Measurements from ENCODE around the gene STARD3NL.

- TF ChIP-seq PATZ1 (CRISPR knock-in tag; IDR thresholded peaks at IDR 0.05; ENCODE audit: borderline replicate concordance) (no peak), ZFP3 (CRISPR knock-in tag; IDR thresholded peaks at IDR 0.05) (no peak), BACH2 (CRISPR knock-in tag; IDR thresholded peaks at IDR 0.05; ENCODE audit: borderline replicate concordance) (no peak), RARB (CRISPR knock-in tag; IDR thresholded peaks at IDR 0.05) (no peak), ARNTL (CRISPR knock-in tag; IDR thresholded peaks at IDR 0.05; ENCODE audit: borderline replicate concordance, low read depth) (no peak), GLIS3 (CRISPR knock-in tag; IDR thresholded peaks at IDR 0.05) (no peak), CSDC2 (CRISPR knock-in tag; IDR thresholded peaks at IDR 0.05) (no peak), ISL1 (CRISPR knock-in tag; IDR thresholded peaks at IDR 0.05) (no peak), TOX (CRISPR knock-in tag; IDR thresholded peaks at IDR 0.05; ENCODE audit: borderline replicate concordance) (no peak)
Observed at GRCh38 chr7:38142736-38143135, 35.3 kb upstream of the STARD3NL start.

Data from SK-N-SH treated with all-trans-retinoic acid at 6 μM for 48 hours (cell line).